Transverse colon (tissue), 4 donors: ENCODE data around the gene NOB1. TPM values are rescaled to one million over a fixed set of nuclear protein-coding genes. Genes with fewer than 3 reads are reported as not detected.

Source experiments
- DNase-seq: peaks from one replicate; pipeline ENCODE4 v3.0.0-alpha.2; 2019
- H3K27ac ChIP-seq, 4 donors: fragments of 200-600 bp; sonication (generic); 2 replicates each; pipeline ENCODE4 v1.5.1; 2016 to 2018; ENCODE audit warnings: inconsistent platforms in 4 of 4
- H3K27me3 ChIP-seq: fragments of 200-600 bp; sonication (generic); 2 replicates; pipeline ENCODE4 v1.5.1; 2017; ENCODE audit warnings: inconsistent platforms
- H3K36me3 ChIP-seq, 4 donors: fragments of 200-600 bp; sonication (generic); 2 replicates each; pipeline ENCODE4 v1.5.1; 2017 to 2019; ENCODE audit warnings: inconsistent platforms in 4 of 4
- H3K4me1 ChIP-seq, 4 donors: fragments of 200-600 bp; sonication (generic); 2 replicates each; pipeline ENCODE4 v1.5.1; 2017 to 2020; ENCODE audit warnings: inconsistent platforms in 4 of 4
- H3K4me3 ChIP-seq, 4 donors: fragments of 200-600 bp; sonication (generic); 1 replicate in 1 of 4; 2 replicates in 3 of 4; pipeline versions ENCODE4 v1.5.1 to v1.6.1; 2017 to 2019; ENCODE audit warnings: inconsistent platforms in 4 of 4
- H3K9me3 ChIP-seq, 2 donors: fragments of 200-600 bp; sonication (generic); 2 replicates each; pipeline ENCODE4 v1.5.1; 2017 to 2019; ENCODE audit warnings: inconsistent platforms in 2 of 2
- CTCF ChIP-seq, 5 experiments: fragments of 200-600 bp in 3 of 5; fragments of 450-650 bp in 2 of 5; sonication (generic) in 3 of 5; IDR thresholded peaks; 1 replicate in 2 of 5; 2 replicates in 3 of 5; pipeline ENCODE4 v1.5.1; 2016 to 2017; ENCODE audit warnings: antibody characterized with exemption in 5 of 5, inconsistent platforms in 3 of 5, mild to moderate bottlenecking in 2 of 5, moderate library complexity in 1 of 5
- EP300 ChIP-seq: sonication (generic); formaldehyde crosslinking; IDR thresholded peaks from one replicate; pipeline ENCODE4 v1.6.1; 2017; ENCODE audit warnings: antibody characterized with exemption, low read depth
- POLR2A ChIP-seq: fragments of 450-650 bp; IDR thresholded peaks from one replicate; pipeline ENCODE4 v1.6.1; 2016; ENCODE audit warnings: antibody characterized with exemption, mild to moderate bottlenecking, moderate library complexity
- POLR2AphosphoS5 ChIP-seq, 3 donors: sonication (generic); formaldehyde crosslinking; IDR thresholded peaks; one replicate each; pipeline ENCODE4 v1.6.1; 2016; ENCODE audit warnings: antibody characterized with exemption in 3 of 3
- WGBS, 2 donors: methylation state at CpG; one replicate each; pipeline ENCODE4 v1.1.5; 2018; ENCODE audit warnings: low coverage in 1 of 2; 5-methylcytosine and 5-hydroxymethylcytosine counted together
- in situ Hi-C, 4 donors: fragments of 200-750 bp; cut with MboI; loops; one replicate each; pipeline versions ENCODE4 v1.15.0 to v1.15.1; 2017; ENCODE audit warnings: low sequenced_read_pairs in 3 of 4, low pct_ligation_motif_present in 1 of 4, low pct_unique_long_range_greater_than_20kb in 1 of 4
- intact Hi-C: fragments of 100-400 bp; cut with DNase I; formaldehyde crosslinking; loops from one replicate; pipeline ENCODE4 v1.15.1; 2023; ENCODE audit warnings: low total_unique reads
- total RNA-seq, 4 donors: library from RNA; depleted of rRNA; stranded (reverse); fragments of >200 nt; gene quantifications; one replicate each; pipeline ENCODE4 v1.1.0, GENCODE V29; 2016

NOB1 gene
- total RNA-seq, 4 donors from 2014 or later: 21.2 to 60.2 (median 34.0) TPM

DNA sequence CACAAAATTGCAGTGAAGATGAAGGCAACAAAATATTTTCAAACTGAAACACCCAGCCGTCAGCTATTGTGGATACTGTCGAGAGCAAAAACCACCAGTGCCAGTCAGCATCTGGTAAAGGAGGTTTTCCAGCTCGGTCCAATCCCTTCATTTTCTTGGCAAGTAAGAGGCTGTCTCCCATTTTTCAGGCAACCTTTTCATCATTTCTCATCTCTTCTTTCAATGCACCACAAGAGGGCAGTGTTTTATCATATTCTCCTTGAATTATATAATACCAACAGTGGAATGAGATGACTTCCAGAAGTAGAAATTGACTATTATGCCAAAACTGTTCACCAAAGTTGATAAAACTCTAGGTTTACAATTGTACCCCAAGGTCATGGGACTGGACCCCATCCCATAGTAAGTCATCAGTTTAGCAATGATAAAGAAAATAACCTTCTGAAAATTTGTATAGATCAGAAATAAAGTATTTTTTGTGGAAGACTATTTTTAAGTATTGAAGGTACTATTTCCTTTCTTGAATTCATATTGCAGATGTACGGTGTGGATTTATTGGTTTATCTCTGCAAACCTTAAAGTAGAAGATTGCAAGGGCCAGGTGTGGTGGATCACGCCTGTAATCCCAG, 45.2 kb downstream of the NOB1 start:
- TF ChIP-seq POLR2AphosphoS5 (IDR thresholded peaks at IDR 0.05) (peak in 1 of 3 donors; percentile 42), CTCF (IDR thresholded peaks at IDR 0.05) (peak; percentile 71 to 88 (median 73)), EP300 (no peak), POLR2A (no peak)
- in situ Hi-C loops: loop anchor here in 3 of 4 donors (10.0 to 25.0 kb wide), 2 partner anchors 45 to 322 kb away; partner anchors contain the start of genes NOB1 (in 2 of the 3) and TERF2 (in 1 of the 3)
- Histone ChIP-seq H3K27me3 (no peaks in the 10 kb centered on the region), H3K36me3 (peaks cover 0 to 13% (median 3%) of the 10 kb centered on the region in 4 donors), H3K4me1 (peaks cover 0 to 38% (median 12%) of the 10 kb centered on the region in 4 donors), H3K4me3 (no peak overlapping the region), H3K27ac (peak overlapping the region in 3 of 4 donors; percentile 25 to 56 (median 37)), H3K9me3 (no peaks in the 10 kb centered on the region)
- intact Hi-C loops: no loop called here
- DNase-seq: no peak
- WGBS, 2 donors: 27 to 38% methylated on average over 3 to 5 of the region's 5 CpGs

DNA sequence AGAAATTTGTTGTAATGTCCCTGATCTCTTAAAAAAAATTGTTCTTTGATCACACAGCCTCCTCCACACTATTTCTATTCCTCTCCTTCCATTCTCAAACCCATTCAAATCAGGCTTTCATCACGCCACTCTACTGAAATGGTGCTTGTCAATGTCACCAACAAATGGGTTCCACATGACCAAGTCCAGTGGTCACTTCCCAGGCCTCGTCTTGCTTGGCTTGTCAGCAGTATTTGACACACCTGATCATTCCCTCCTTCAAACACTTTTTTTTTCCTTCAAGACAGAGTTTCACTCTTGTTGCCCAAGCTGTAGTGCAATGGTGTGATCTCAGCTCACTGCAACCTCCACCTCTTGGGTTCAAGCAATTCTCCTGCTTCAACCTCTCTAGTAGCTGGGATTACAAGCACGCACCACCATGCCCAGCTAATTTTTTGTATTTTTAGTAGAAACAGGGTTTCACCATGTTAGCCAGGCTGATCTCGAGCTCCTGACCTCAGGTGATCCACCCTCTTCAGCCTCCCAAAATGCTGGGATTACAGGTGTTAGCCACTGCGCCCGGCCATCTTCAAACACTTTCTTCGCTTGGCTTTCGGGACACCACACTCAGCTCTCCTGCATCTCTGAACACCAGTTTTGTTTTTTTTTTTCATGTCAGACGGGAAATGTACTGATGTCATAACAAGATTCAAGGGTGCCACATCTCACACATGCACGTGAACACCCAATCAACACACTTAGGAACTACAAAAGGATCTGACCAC, 46.6 kb downstream of the NOB1 start:
- TF ChIP-seq CTCF (IDR thresholded peaks at IDR 0.05): no peak
- no peak for TF ChIP-seq POLR2A
- no peak for TF ChIP-seq EP300
- TF ChIP-seq POLR2AphosphoS5 (IDR thresholded peaks at IDR 0.05): no peak
- intact Hi-C loops: no loop called here

GRCh38 chr16:69706975-69707340, 47.8 kb downstream of the NOB1 start:
- H3K36me3 ChIP-seq: peaks cover 0 to 2% (median 0%) of the 10 kb centered on the region in 4 donors
- TF ChIP-seq POLR2A (no peak), POLR2AphosphoS5 (IDR thresholded peaks at IDR 0.05) (no peak), CTCF (IDR thresholded peaks at IDR 0.05) (no peak), EP300 (no peak)
- in situ Hi-C loops (loop anchor here in 3 of 4 donors (10.0 to 25.0 kb wide), 2 partner anchors 48 to 320 kb away; partner anchors contain the start of genes NOB1 (in 2 of the 3) and TERF2 (in 1 of the 3)), intact Hi-C loops (no loop called here)
- 88% methylated on average over 2 of the region's 2 CpGs; no CpG with 5 or more reads in 1 of the 2 donors for WGBS, 2 donors
- peak overlapping the region in 1 of 4 donors; percentile 34 for H3K27ac ChIP-seq
- no peak overlapping the region for H3K4me3 ChIP-seq
- H3K4me1 ChIP-seq: peaks cover 0 to 36% (median 11%) of the 10 kb centered on the region in 4 donors
- H3K27me3 ChIP-seq: no peaks in the 10 kb centered on the region
- no peaks in the 10 kb centered on the region for H3K9me3 ChIP-seq
- DNase-seq: no peak

More for the DNA sequence above, 46.6 kb downstream of the NOB1 start:
- WGBS, 2 donors: 74 to 84% methylated on average over 3 to 10 of the region's 10 CpGs
- in situ Hi-C loops: loop anchor here in 3 of 4 donors (10.0 to 25.0 kb wide), 2 partner anchors 47 to 321 kb away; partner anchors contain the start of genes NOB1 (in 2 of the 3) and TERF2 (in 1 of the 3)
- Histone ChIP-seq H3K36me3 (peaks cover 0 to 10% (median 0%) of the 10 kb centered on the region in 4 donors), H3K27ac (no peak overlapping the region), H3K9me3 (no peaks in the 10 kb centered on the region), H3K4me3 (no peak overlapping the region), H3K27me3 (no peaks in the 10 kb centered on the region), H3K4me1 (peaks cover 0 to 38% (median 12%) of the 10 kb centered on the region in 4 donors)
- DNase-seq: no peak
